ENCODE results near the gene GOLGA8N.
A peak's percentile ranks its signal among the peaks of the same experiment; 100 is the strongest.
"Not testable (repeated sequence)": the region's sequence is repeated elsewhere in the genome, so short reads cannot be mapped to it uniquely, and the experiment has no call there.

The GOLGA8N gene

GRCh38 chr15:32593151-32593550 lies at the start of gene GOLGA8N:
Gene GOLGA8N (plus strand): TSS chr15:32593456.
- not testable (repeated sequence) for H3K9me3 ChIP-seq (ENCODE audit: control insufficient read depth, low read depth, low read length); H3K27ac ChIP-seq (ENCODE audit: low read length); H3K27me3 ChIP-seq (ENCODE audit: control insufficient read depth, insufficient read depth, low read length); H3K36me3 ChIP-seq (ENCODE audit: control insufficient read depth, low read depth, low read length); H3K9ac ChIP-seq (ENCODE audit: low read length); H3K4me3 ChIP-seq (ENCODE audit: low read length); H3K4me1 ChIP-seq (ENCODE audit: control insufficient read depth, low read depth, low read length)

- not testable (repeated sequence) for H3K4me1 ChIP-seq (ENCODE audit: control insufficient read depth, low read depth, low read length); H3K36me3 ChIP-seq (ENCODE audit: control insufficient read depth, low read depth, low read length); H3K9ac ChIP-seq (ENCODE audit: low read length); H3K27me3 ChIP-seq (ENCODE audit: control insufficient read depth, insufficient read depth, low read length); H3K27ac ChIP-seq (ENCODE audit: low read length); H3K9me3 ChIP-seq (ENCODE audit: control insufficient read depth, low read depth, low read length); H3K4me3 ChIP-seq (ENCODE audit: low read length)
These were observed 49.8 kb upstream of the GOLGA8N start for GRCh38 chr15:32543456-32543855.

- H3K4me3 ChIP-seq (ENCODE audit: low read length); H3K9me3 ChIP-seq (ENCODE audit: control insufficient read depth, low read depth, low read length); H3K4me1 ChIP-seq (ENCODE audit: control insufficient read depth, low read depth, low read length); H3K27me3 ChIP-seq (ENCODE audit: control insufficient read depth, insufficient read depth, low read length); H3K36me3 ChIP-seq (ENCODE audit: control insufficient read depth, low read depth, low read length); H3K9ac ChIP-seq (ENCODE audit: low read length); H3K27ac ChIP-seq (ENCODE audit: low read length): not testable (repeated sequence)
These were observed 48.1 kb upstream of the GOLGA8N start for GRCh38 chr15:32545129-32545528.

DNA sequence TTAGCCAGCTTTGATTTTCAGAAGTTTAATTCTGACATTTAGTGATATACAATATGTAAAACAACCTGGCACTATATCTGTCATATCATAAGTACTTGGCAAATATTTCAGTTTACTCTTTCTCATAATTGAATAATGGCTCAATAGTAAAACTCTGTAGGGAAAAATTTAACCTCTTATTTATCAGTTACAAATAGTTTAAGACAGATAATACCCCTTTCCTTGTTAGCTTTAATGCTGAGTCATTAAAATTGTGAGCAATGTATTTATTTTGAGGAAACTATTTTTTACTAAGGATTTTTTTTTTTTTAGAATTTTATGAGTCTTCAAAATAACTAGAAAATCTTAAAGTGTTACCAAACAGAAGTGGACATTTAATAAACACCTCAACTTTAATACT lies 38.7 kb upstream of the GOLGA8N start:
- H3K4me3 ChIP-seq (ENCODE audit: low read length); H3K9ac ChIP-seq (ENCODE audit: low read length); H3K4me1 ChIP-seq (ENCODE audit: control insufficient read depth, low read depth, low read length); H3K27ac ChIP-seq (ENCODE audit: low read length); H3K36me3 ChIP-seq (ENCODE audit: control insufficient read depth, low read depth, low read length); H3K27me3 ChIP-seq (ENCODE audit: control insufficient read depth, insufficient read depth, low read length); H3K9me3 ChIP-seq (ENCODE audit: control insufficient read depth, low read depth, low read length): not testable (repeated sequence)

- not testable (repeated sequence) for H3K27ac ChIP-seq (ENCODE audit: low read length); H3K9ac ChIP-seq (ENCODE audit: low read length); H3K4me3 ChIP-seq (ENCODE audit: low read length); H3K36me3 ChIP-seq (ENCODE audit: control insufficient read depth, low read depth, low read length); H3K27me3 ChIP-seq (ENCODE audit: control insufficient read depth, insufficient read depth, low read length); H3K4me1 ChIP-seq (ENCODE audit: control insufficient read depth, low read depth, low read length); H3K9me3 ChIP-seq (ENCODE audit: control insufficient read depth, low read depth, low read length)
These were observed 31.1 kb upstream of the GOLGA8N start for GRCh38 chr15:32562198-32562597.

GRCh38 chr15:32568988-32569387 lies 24.3 kb upstream of the GOLGA8N start:
- H3K27ac ChIP-seq (ENCODE audit: low read length); H3K27me3 ChIP-seq (ENCODE audit: control insufficient read depth, insufficient read depth, low read length); H3K9ac ChIP-seq (ENCODE audit: low read length); H3K9me3 ChIP-seq (ENCODE audit: control insufficient read depth, low read depth, low read length); H3K36me3 ChIP-seq (ENCODE audit: control insufficient read depth, low read depth, low read length); H3K4me1 ChIP-seq (ENCODE audit: control insufficient read depth, low read depth, low read length); H3K4me3 ChIP-seq (ENCODE audit: low read length): not testable (repeated sequence)

DNA sequence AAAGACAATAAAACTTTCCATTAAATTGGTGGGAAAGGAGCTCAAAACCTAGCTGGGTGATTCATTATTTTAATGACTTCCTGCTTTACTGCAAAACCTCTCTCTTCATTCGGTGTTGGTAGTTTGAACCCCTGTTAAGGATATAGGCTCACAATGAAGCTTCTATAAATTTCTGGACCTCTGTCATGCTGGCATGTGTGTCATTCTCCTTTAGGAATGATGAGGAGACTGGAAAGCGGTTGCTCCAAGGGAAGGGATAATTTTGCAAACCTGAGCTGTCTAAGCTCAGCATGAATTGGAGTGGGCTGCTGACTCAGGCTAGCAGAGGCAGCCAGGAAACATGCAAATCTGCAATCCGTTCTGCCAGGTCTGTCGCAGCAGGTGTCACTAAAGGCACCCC lies 14.8 kb upstream of the GOLGA8N start:
- not testable (repeated sequence) for H3K9me3 ChIP-seq (ENCODE audit: control insufficient read depth, low read depth, low read length); H3K4me1 ChIP-seq (ENCODE audit: control insufficient read depth, low read depth, low read length); H3K36me3 ChIP-seq (ENCODE audit: control insufficient read depth, low read depth, low read length); H3K9ac ChIP-seq (ENCODE audit: low read length); H3K27ac ChIP-seq (ENCODE audit: low read length); H3K27me3 ChIP-seq (ENCODE audit: control insufficient read depth, insufficient read depth, low read length); H3K4me3 ChIP-seq (ENCODE audit: low read length)

GRCh38 chr15:32585844-32586243 lies 7.4 kb upstream of the GOLGA8N start:
- not testable (repeated sequence) for H3K4me3 ChIP-seq (ENCODE audit: low read length); H3K9ac ChIP-seq (ENCODE audit: low read length); H3K4me1 ChIP-seq (ENCODE audit: control insufficient read depth, low read depth, low read length); H3K27ac ChIP-seq (ENCODE audit: low read length); H3K27me3 ChIP-seq (ENCODE audit: control insufficient read depth, insufficient read depth, low read length); H3K9me3 ChIP-seq (ENCODE audit: control insufficient read depth, low read depth, low read length); H3K36me3 ChIP-seq (ENCODE audit: control insufficient read depth, low read depth, low read length)

DNA sequence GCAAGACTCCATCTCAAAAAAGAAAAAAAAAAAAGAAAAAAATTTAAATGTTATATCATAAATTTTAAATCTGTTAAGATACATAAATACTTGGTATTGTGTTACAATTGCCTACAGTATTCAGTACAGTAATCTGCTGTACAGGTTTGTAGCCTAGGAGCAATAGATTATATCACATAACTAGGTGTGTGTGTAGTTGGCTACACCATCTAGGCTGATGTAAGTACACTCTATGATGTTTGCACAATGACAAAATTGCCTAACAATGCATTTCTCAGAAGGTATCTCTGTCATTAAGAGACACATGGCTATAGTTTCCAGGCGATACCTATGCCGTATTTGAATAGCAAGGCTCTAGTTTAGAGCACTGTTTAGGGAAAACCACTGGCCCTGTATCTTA lies 16.3 kb downstream of the GOLGA8N start:
- H3K27me3 ChIP-seq (ENCODE audit: control insufficient read depth, insufficient read depth, low read length); H3K4me3 ChIP-seq (ENCODE audit: low read length); H3K36me3 ChIP-seq (ENCODE audit: control insufficient read depth, low read depth, low read length); H3K4me1 ChIP-seq (ENCODE audit: control insufficient read depth, low read depth, low read length); H3K27ac ChIP-seq (ENCODE audit: low read length); H3K9me3 ChIP-seq (ENCODE audit: control insufficient read depth, low read depth, low read length); H3K9ac ChIP-seq (ENCODE audit: low read length): not testable (repeated sequence)

GRCh38 chr15:32610719-32611118 lies 17.5 kb downstream of the GOLGA8N start:
- not testable (repeated sequence) for H3K27me3 ChIP-seq (ENCODE audit: control insufficient read depth, insufficient read depth, low read length); H3K4me1 ChIP-seq (ENCODE audit: control insufficient read depth, low read depth, low read length); H3K4me3 ChIP-seq (ENCODE audit: low read length)

DNA sequence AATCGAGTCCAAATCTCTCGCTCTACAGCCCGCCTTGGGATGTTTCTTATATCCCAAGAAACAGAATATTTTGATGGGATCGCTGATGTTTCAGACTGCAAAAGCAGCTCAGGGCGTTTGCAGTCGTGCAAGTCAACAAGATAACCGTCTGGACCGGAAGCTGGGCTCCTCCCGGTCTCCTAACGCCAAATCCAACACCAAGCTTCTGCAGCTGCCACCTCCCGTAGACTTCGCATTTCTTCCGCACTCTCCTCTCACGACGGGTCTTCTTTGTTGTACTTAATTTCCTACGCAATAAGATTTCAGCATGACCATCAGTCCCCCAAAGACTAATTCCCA lies 21.4 kb downstream of the GOLGA8N start:
- not testable (repeated sequence) for H3K4me1 ChIP-seq (ENCODE audit: control insufficient read depth, low read depth, low read length); H3K9me3 ChIP-seq (ENCODE audit: control insufficient read depth, low read depth, low read length); H3K36me3 ChIP-seq (ENCODE audit: control insufficient read depth, low read depth, low read length); H3K27me3 ChIP-seq (ENCODE audit: control insufficient read depth, insufficient read depth, low read length)
- peak overlapping the region; percentile 68 for H3K27ac ChIP-seq (ENCODE audit: low read length)
- peak overlapping the region; percentile 84 for H3K4me3 ChIP-seq (ENCODE audit: low read length)
- H3K9ac ChIP-seq (ENCODE audit: low read length): peak overlapping the region; percentile 61

More at GRCh38 chr15:32610719-32611118, 17.5 kb downstream of the GOLGA8N start:
- not testable (repeated sequence) for H3K9ac ChIP-seq (ENCODE audit: low read length); H3K36me3 ChIP-seq (ENCODE audit: control insufficient read depth, low read depth, low read length); H3K27ac ChIP-seq (ENCODE audit: low read length); H3K9me3 ChIP-seq (ENCODE audit: control insufficient read depth, low read depth, low read length)

DNA sequence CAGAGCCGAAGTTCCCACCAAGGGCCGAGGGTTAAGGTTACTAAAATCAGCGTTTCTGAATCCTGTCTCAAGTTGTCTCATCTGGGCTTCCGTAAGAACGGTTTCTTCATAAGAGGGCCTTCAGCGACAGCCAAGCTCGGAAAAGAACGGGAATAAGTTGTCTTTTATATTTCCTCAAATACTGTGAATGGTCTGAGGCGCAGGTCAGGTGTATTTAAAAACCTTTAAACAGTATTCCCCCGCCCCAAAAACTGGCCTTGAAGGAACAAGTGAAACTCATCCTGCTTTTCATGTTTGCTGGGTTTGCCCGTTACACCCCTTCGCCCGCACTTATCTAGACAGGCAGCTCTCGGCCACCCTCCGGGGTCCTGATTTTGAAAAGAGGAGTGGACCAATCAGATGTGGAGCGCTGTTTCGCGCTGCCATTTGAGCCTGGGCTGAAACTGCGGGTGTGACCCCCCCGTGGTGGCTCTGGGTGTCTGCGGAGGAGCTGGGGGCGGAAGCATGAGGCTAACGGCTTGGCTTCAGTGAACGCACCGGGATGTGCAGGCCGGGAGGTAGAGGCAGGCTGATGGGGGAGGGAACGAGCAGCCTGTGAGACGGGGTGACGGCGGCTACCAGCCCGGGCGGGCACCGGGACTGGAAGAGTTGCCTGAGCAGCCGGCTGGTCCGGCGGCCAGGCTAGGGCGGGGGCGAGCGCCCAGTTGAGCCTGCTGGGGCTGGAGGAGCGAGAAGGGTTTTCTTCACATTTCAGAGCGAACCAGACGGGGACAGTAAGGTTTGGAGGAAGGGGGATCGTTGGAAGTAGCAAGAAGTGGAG lies 22.0 kb downstream of the GOLGA8N start, which contains the start of gene ARHGAP11A:
Gene ARHGAP11A, plus strand, starts transcription at position 454 of the 820 bp plus-strand sequence. CDS start 708 bp downstream, outside the sequence.
- H3K9ac ChIP-seq (ENCODE audit: low read length): peak within 1 kb of the TSS; percentile 72
- H3K36me3 ChIP-seq (ENCODE audit: control insufficient read depth, low read depth, low read length); H3K27me3 ChIP-seq (ENCODE audit: control insufficient read depth, insufficient read depth, low read length); H3K9me3 ChIP-seq (ENCODE audit: control insufficient read depth, low read depth, low read length); H3K4me1 ChIP-seq (ENCODE audit: control insufficient read depth, low read depth, low read length): not testable (repeated sequence)
- peak within 1 kb of the TSS; percentile 84 for H3K4me3 ChIP-seq (ENCODE audit: low read length)
- peak within 1 kb of the TSS; percentile 68 for H3K27ac ChIP-seq (ENCODE audit: low read length)

Measured in iPS-18a (cell line).